Measurements from ENCODE around the gene TGM4. TPM values are rescaled to one million over a fixed set of nuclear protein-coding genes. Genes with fewer than 3 reads are reported as not detected.

The TGM4 gene
- total and polyA plus RNA-seq, 10 of the 15 experiments (the other 5 are each of a cell fraction or from before 2014, with no cell fraction given) = not detected

- Histone ChIP-seq H3K36me3 (ENCODE audit: control insufficient read depth in 2 of 2, insufficient read depth in 2 of 2, low read length in 1 of 2) (peaks cover 0 to 1% of the 10 kb centered on the region in 2 experiments; a peak in 1 of 4 replicates), H2AFZ (ENCODE audit: control insufficient read depth, low read depth, low read length) (no peak overlapping the region), H4K20me1 (ENCODE audit: control insufficient read depth, insufficient read depth) (no peaks in the 10 kb centered on the region), H3K79me2 (ENCODE audit: control insufficient read depth, insufficient read depth, low read length) (peaks cover 9% of the 10 kb centered on the region), H3K27me3 (replicated peaks in 1 of 2; ENCODE audit: control insufficient read depth in 2 of 2, insufficient read depth in 2 of 2, low read length in 1 of 2) (no peaks in the 10 kb centered on the region), H3K4me1 (ENCODE audit: control insufficient read depth, insufficient read depth, low read length) (peaks cover 14% of the 10 kb centered on the region), H3K9ac (ENCODE audit: control insufficient read depth, insufficient read depth, low read length) (no peak overlapping the region), H3K27ac (ENCODE audit: control insufficient read depth, insufficient read depth) (no peak overlapping the region), H3K4me3 (no peak overlapping the region), H3K9me3 (replicated peaks; ENCODE audit: control insufficient read depth, insufficient read depth, low read length) (no peaks in the 10 kb centered on the region), H3K4me2 (ENCODE audit: control insufficient read depth, insufficient read depth) (no peak overlapping the region)
- ATAC-seq (no peak), DNase-seq (ENCODE audit: low read depth, low spot score) (no peak), FAIRE-seq (no peak)
- BruUV-seq (replicated peaks) = no TSS peak
- ChIA-PET POLR2A (interaction anchor here (0.8 kb wide), 1 partner anchor 12 kb away, joined by 3 read pairs; the partner anchor contains the start of genes EXOSC7 and ZDHHC3), CTCF (interaction anchor here (1.1 kb wide), 1 partner anchor 49 kb away, joined by 3 read pairs; no protein-coding TSS in a partner anchor), RAD21 (ENCODE audit: unreplicated experiment) (no interaction called here), SMC1A (ENCODE audit: uncharacterized antibody, unreplicated experiment) (no interaction called here)
- in situ Hi-C loops (cut with MboI) = no loop called here
- intact Hi-C loops (cut with micrococcal nuclease; ENCODE audit: unreplicated experiment) = no loop called here
- WGBS (ENCODE audit: insufficient coverage, insufficient replicate concordance, low lambda C conversion rate, missing lambda C conversion rate) = 97% methylated on average over 4 of the region's 4 CpGs
- TF ChIP-seq KAT2A (conservative IDR thresholded peaks at IDR 0.05; ENCODE audit: control insufficient read depth, low read depth, low read length) (no peak), POU2F2 (IDR thresholded peaks at IDR 0.05; ENCODE audit: borderline replicate concordance, low read depth, low read length) (no peak), SUZ12 (IDR thresholded peaks at IDR 0.05; ENCODE audit: unreplicated experiment) (no peak), BMI1 (IDR thresholded peaks at IDR 0.05; ENCODE audit: borderline replicate concordance) (no peak), CHD4 (IDR thresholded peaks at IDR 0.05) (no peak), PBX3 (IDR thresholded peaks at IDR 0.05; ENCODE audit: insufficient replicate concordance, low read depth, low read length) (no peak), MYB (IDR thresholded peaks at IDR 0.05; ENCODE audit: borderline replicate concordance, low read depth, low read length) (no peak), CHD2 (IDR thresholded peaks at IDR 0.05; ENCODE audit: borderline replicate concordance, low read depth, low read length) (no peak), NFYB (IDR thresholded peaks at IDR 0.05; ENCODE audit: insufficient read depth, low read depth, low read length) (no peak), RB1 (IDR thresholded peaks at IDR 0.05; ENCODE audit: borderline replicate concordance) (no peak), TCF3 (IDR thresholded peaks at IDR 0.05; ENCODE audit: borderline replicate concordance, insufficient read depth, low read depth, low read length) (no peak), ELK1 (IDR thresholded peaks at IDR 0.05; ENCODE audit: low read depth, low read length) (no peak), BHLHE40 (IDR thresholded peaks at IDR 0.05; ENCODE audit: borderline replicate concordance in 1 of 2, low read depth in 2 of 2, low read length in 1 of 2) (no peak), CUX1 (IDR thresholded peaks at IDR 0.05; ENCODE audit: insufficient replicate concordance, low read depth, low read length) (no peak), FOS (IDR thresholded peaks at IDR 0.05; ENCODE audit: borderline replicate concordance, extremely low read depth, insufficient read length) (no peak), YY1 (IDR thresholded peaks at IDR 0.05; ENCODE audit: low read depth, low read length) (no peak)
These were observed 89.3 kb downstream of the TGM4 start for GRCh38 chr3:44963571-44964325.

Data from GM12878 (cell line).